Mesenchymal stem cell (in vitro differentiated cells and primary cell): Measurements from ENCODE around the gene WDFY1.
"Not testable (repeated sequence)": the region's sequence is repeated elsewhere in the genome, so short reads cannot be mapped to it uniquely, and the experiment has no call there.

Experiments
- DNase-seq: peaks from one replicate; pipeline ENCODE4 v3.0.0-alpha.2; 2013
- H2AFZ ChIP-seq: one replicate; pipeline ENCODE4 v1.6.1; 2013; ENCODE audit warnings: low read depth, mild to moderate bottlenecking, control low read depth, inconsistent platforms, low read length, moderate library complexity
- H2AK5ac ChIP-seq: 2 replicates; pipeline ENCODE4 v1.6.1; 2013; ENCODE audit warnings: low read length, moderate library complexity, mild to moderate bottlenecking, inconsistent platforms; ENCODE audit not compliant: severe bottlenecking
- H2BK120ac ChIP-seq: one replicate; pipeline ENCODE4 v1.6.1; 2013; ENCODE audit warnings: low read depth, mild to moderate bottlenecking, inconsistent platforms, low read length, moderate library complexity
- H2BK12ac ChIP-seq, 2 experiments: one replicate each; pipeline ENCODE4 v1.6.1; 2013; ENCODE audit warnings: inconsistent platforms in 2 of 2, low read length in 2 of 2, mild to moderate bottlenecking in 2 of 2, moderate library complexity in 2 of 2, control low read depth in 1 of 2
- H2BK15ac ChIP-seq: one replicate; pipeline ENCODE4 v1.6.1; 2013; ENCODE audit warnings: mild to moderate bottlenecking, low read depth, inconsistent platforms; ENCODE audit not compliant: poor library complexity, severe bottlenecking
- H2BK5ac ChIP-seq: 2 replicates; pipeline ENCODE4 v1.6.1; 2013; ENCODE audit warnings: low read depth, mild to moderate bottlenecking, low read length, control low read depth, inconsistent platforms; ENCODE audit not compliant: poor library complexity, severe bottlenecking
- H3K14ac ChIP-seq, 2 experiments: one replicate each; pipeline ENCODE4 v1.6.1; 2013; ENCODE audit warnings: inconsistent platforms in 2 of 2, low read length in 2 of 2, control low read depth in 1 of 2, mild to moderate bottlenecking in 1 of 2, moderate library complexity in 1 of 2
- H3K18ac ChIP-seq, 2 experiments: one replicate each; pipeline ENCODE4 v1.6.1; 2013; ENCODE audit warnings: inconsistent platforms in 2 of 2, low read length in 2 of 2, control low read depth in 1 of 2, low read depth in 1 of 2, mild to moderate bottlenecking in 1 of 2
- H3K23ac ChIP-seq, 2 experiments: one replicate each; pipeline ENCODE4 v1.6.1; 2013; ENCODE audit warnings: inconsistent platforms in 2 of 2, low read length in 2 of 2, mild to moderate bottlenecking in 2 of 2, moderate library complexity in 2 of 2, control low read depth in 1 of 2
- H3K27ac ChIP-seq: 2 replicates; pipeline ENCODE4 v1.5.1; 2013; ENCODE audit warnings: mild to moderate bottlenecking, moderate library complexity, low read length, control low read depth, inconsistent platforms; ENCODE audit not compliant: poor library complexity, severe bottlenecking
- H3K27me3 ChIP-seq, 2 experiments: 2 replicates each; pipeline versions ENCODE4 v1.6.1 to v1.7.0; 2013; ENCODE audit warnings: low read length in 2 of 2, mild to moderate bottlenecking in 2 of 2, moderate library complexity in 2 of 2, control low read depth in 1 of 2, inconsistent platforms in 1 of 2; ENCODE audit not compliant: control insufficient read depth in 1 of 2, insufficient read depth in 1 of 2
- H3K36me3 ChIP-seq, 2 experiments: 2 replicates each; pipeline versions ENCODE4 v1.6.1 to v1.7.0; 2013; ENCODE audit warnings: low read length in 2 of 2, control low read depth in 1 of 2, inconsistent platforms in 1 of 2, low read depth in 1 of 2, mild to moderate bottlenecking in 1 of 2; ENCODE audit not compliant: insufficient read depth in 2 of 2, control insufficient read depth in 1 of 2
- H3K4ac ChIP-seq, 2 experiments: one replicate each; pipeline ENCODE4 v1.6.1; 2013; ENCODE audit warnings: inconsistent platforms in 2 of 2, low read length in 2 of 2, mild to moderate bottlenecking in 2 of 2, moderate library complexity in 2 of 2, control low read depth in 1 of 2, low read depth in 1 of 2
- H3K4me1 ChIP-seq: 2 replicates; pipeline ENCODE4 v1.6.1; 2013; ENCODE audit warnings: low read depth, low read length, control low read depth; ENCODE audit not compliant: control insufficient read depth, insufficient read depth
- H3K4me2 ChIP-seq: 2 replicates; pipeline ENCODE4 v1.6.1; 2013; ENCODE audit warnings: low read length, mild to moderate bottlenecking, inconsistent platforms; ENCODE audit not compliant: poor library complexity, severe bottlenecking
- H3K4me3 ChIP-seq, 2 experiments: 2 replicates each; pipeline versions ENCODE4 v1.5.1 to v1.7.0; 2013; ENCODE audit warnings: low read length in 2 of 2, mild to moderate bottlenecking in 2 of 2, control low read depth in 1 of 2, low read depth in 1 of 2; ENCODE audit not compliant: insufficient read depth in 1 of 2
- H3K79me1 ChIP-seq: replicated peaks from 2 replicates; pipeline ENCODE4 v1.6.1; 2013; ENCODE audit warnings: mild to moderate bottlenecking, control low read depth, low read length, inconsistent platforms; ENCODE audit not compliant: poor library complexity, severe bottlenecking
- H3K9ac ChIP-seq: 2 replicates; pipeline ENCODE4 v1.7.0; 2013; ENCODE audit warnings: mild to moderate bottlenecking, low read length, moderate library complexity
- H3K9me3 ChIP-seq: 2 replicates; pipeline ENCODE4 v1.7.0; 2013; ENCODE audit warnings: mild to moderate bottlenecking, low read length; ENCODE audit not compliant: control insufficient read depth
- H4K8ac ChIP-seq: one replicate; pipeline ENCODE4 v1.6.1; 2013; ENCODE audit warnings: inconsistent platforms, mild to moderate bottlenecking, low read length, moderate library complexity
- H4K91ac ChIP-seq: one replicate; pipeline ENCODE4 v1.6.1; 2013; ENCODE audit warnings: mild to moderate bottlenecking, low read length, inconsistent platforms
- WGBS: methylation state at CpG from one replicate; pipeline ENCODE4 v1.1.7; 2013; ENCODE audit warnings: mixed read lengths; 5-methylcytosine and 5-hydroxymethylcytosine counted together

WDFY1 gene

GRCh38 chr2:223872772-223873171, 72.4 kb downstream of the WDFY1 start:
- H4K91ac ChIP-seq, H3K9me3 ChIP-seq, H2BK15ac ChIP-seq, H2AK5ac ChIP-seq, H4K8ac ChIP-seq, H2BK5ac ChIP-seq, H3K79me1 ChIP-seq, H3K18ac ChIP-seq, H2BK12ac ChIP-seq, H3K4me2 ChIP-seq, H3K27me3 ChIP-seq, H3K27ac ChIP-seq, H2AFZ ChIP-seq, DNase-seq, H3K9ac ChIP-seq, H3K4me3 ChIP-seq, H3K23ac ChIP-seq, H3K4me1 ChIP-seq, H3K4ac ChIP-seq, H2BK120ac ChIP-seq, H3K14ac ChIP-seq: not testable (repeated sequence)
- 100% methylated on average over 1 of the region's 2 CpGs for WGBS
- peaks cover 25 to 73% of the 10 kb centered on the region in 2 experiments for H3K36me3 ChIP-seq

GRCh38 chr2:223871661-223872060, 73.5 kb downstream of the WDFY1 start:
- not testable (repeated sequence) for H3K4me3 ChIP-seq, H3K27me3 ChIP-seq, H2BK12ac ChIP-seq, H2BK15ac ChIP-seq, H3K14ac ChIP-seq, H2AFZ ChIP-seq, DNase-seq, H2BK120ac ChIP-seq, H3K4me2 ChIP-seq, H3K9me3 ChIP-seq, H2AK5ac ChIP-seq, H3K79me1 ChIP-seq, H3K23ac ChIP-seq, H2BK5ac ChIP-seq, H3K9ac ChIP-seq, H3K27ac ChIP-seq, H4K8ac ChIP-seq, H3K18ac ChIP-seq, H3K4me1 ChIP-seq, H4K91ac ChIP-seq, H3K4ac ChIP-seq
- H3K36me3 ChIP-seq, result peaks cover 25 to 65% of the 10 kb centered on the region in 2 experiments
- 97% methylated on average over 12 of the region's 12 CpGs for WGBS

GRCh38 chr2:223870840-223871611, 74.1 kb downstream of the WDFY1 start:
- H3K4me1 ChIP-seq, result no peaks in the 10 kb centered on the region
- no peak overlapping the region for H2AFZ ChIP-seq
- no peak overlapping the region for H2AK5ac ChIP-seq
- H2BK12ac ChIP-seq, result no peak overlapping the region
- H2BK5ac ChIP-seq, result no peak overlapping the region
- H4K91ac ChIP-seq, result no peak overlapping the region
- H3K9ac ChIP-seq, result no peak overlapping the region
- no peak overlapping the region for H3K14ac ChIP-seq
- DNase-seq, result no peak
- no peaks in the 10 kb centered on the region for H3K9me3 ChIP-seq
- H3K36me3 ChIP-seq, result peaks cover 25 to 60% of the 10 kb centered on the region in 2 experiments
- H3K4ac ChIP-seq, result no peak overlapping the region
- H2BK120ac ChIP-seq, result no peak overlapping the region
- no peak overlapping the region for H3K18ac ChIP-seq
- no peak overlapping the region for H2BK15ac ChIP-seq
- no peaks in the 10 kb centered on the region for H3K27me3 ChIP-seq
- H3K27ac ChIP-seq, result no peak overlapping the region
- no peaks in the 10 kb centered on the region for H3K79me1 ChIP-seq
- H3K4me3 ChIP-seq, result no peak overlapping the region
- no peak overlapping the region for H3K4me2 ChIP-seq
- 94% methylated on average over 6 of the region's 7 CpGs for WGBS
- no peak overlapping the region for H4K8ac ChIP-seq
- no peak overlapping the region for H3K23ac ChIP-seq

GRCh38 chr2:223868005-223868404, 77.1 kb downstream of the WDFY1 start:
- Histone ChIP-seq H3K36me3 (peaks cover 18 to 47% of the 10 kb centered on the region in 2 experiments), H3K4me1 (no peaks in the 10 kb centered on the region), H3K79me1 (no peaks in the 10 kb centered on the region), H4K8ac (no peak overlapping the region), H3K4ac (no peak overlapping the region), H3K9me3 (no peaks in the 10 kb centered on the region), H2AFZ (no peak overlapping the region), H2BK15ac (no peak overlapping the region), H3K27me3 (no peaks in the 10 kb centered on the region), H3K4me2 (no peak overlapping the region), H2BK12ac (no peak overlapping the region), H2BK5ac (no peak overlapping the region), H3K27ac (no peak overlapping the region), H2BK120ac (no peak overlapping the region), H3K14ac (no peak overlapping the region), H2AK5ac (no peak overlapping the region), H3K4me3 (no peak overlapping the region), H3K9ac (no peak overlapping the region), H4K91ac (no peak overlapping the region), H3K18ac (no peak overlapping the region), H3K23ac (no peak overlapping the region)
- no peak for DNase-seq
- whole genome bisulfite sequencing, result 89% methylated on average over 2 of the region's 3 CpGs
